Neural progenitor cell (in vitro differentiated cells): Measurements from ENCODE around the gene CEP170B. TPM values are rescaled to one million over a fixed set of nuclear protein-coding genes. Genes with fewer than 3 reads are reported as not detected.

ENCODE experiments used
- DNase-seq: peaks from one replicate; pipeline ENCODE4 v3.0.0-alpha.2; 2016; ENCODE audit warnings: low spot score
- H2AFZ ChIP-seq: fragments of 200-600 bp; sonication (generic); replicated peaks from 2 replicates; pipeline ENCODE4 v1.6.1; 2016; ENCODE audit warnings: antibody characterized with exemption
- H3F3A ChIP-seq: fragments of 200-600 bp; sonication (generic); 2 replicates; pipeline ENCODE4 v1.6.1; 2016; ENCODE audit warnings: antibody characterized with exemption, low read depth
- H3K27ac ChIP-seq: fragments of 200-600 bp; sonication (generic); 2 replicates; pipeline ENCODE4 v1.5.1; 2016; ENCODE audit warnings: mild to moderate bottlenecking
- H3K27me3 ChIP-seq: fragments of 200-600 bp; sonication (generic); 2 replicates; pipeline ENCODE4 v1.6.1; 2016; ENCODE audit warnings: mild to moderate bottlenecking, moderate library complexity
- H3K36me3 ChIP-seq: fragments of 200-600 bp; sonication (generic); 2 replicates; pipeline ENCODE4 v1.5.1; 2016
- H3K4me1 ChIP-seq: fragments of 200-600 bp; sonication (generic); 2 replicates; pipeline ENCODE4 v1.6.1; 2016; ENCODE audit warnings: mixed run types
- H3K4me2 ChIP-seq: fragments of 200-600 bp; sonication (generic); 2 replicates; pipeline ENCODE4 v1.6.1; 2016
- H3K4me3 ChIP-seq: fragments of 200-600 bp; sonication (generic); 2 replicates; pipeline ENCODE4 v1.5.1; 2016
- H3K79me2 ChIP-seq: fragments of 200-600 bp; sonication (generic); 2 replicates; pipeline ENCODE4 v1.6.1; 2016; ENCODE audit warnings: low read depth
- H3K9ac ChIP-seq: fragments of 200-600 bp; sonication (generic); 2 replicates; pipeline ENCODE4 v1.6.1; 2016
- H3K9me3 ChIP-seq: fragments of 200-600 bp; sonication (generic); 2 replicates; pipeline ENCODE4 v1.5.1; 2016; ENCODE audit warnings: low read depth
- H4K20me1 ChIP-seq: fragments of 200-600 bp; sonication (generic); 2 replicates; pipeline ENCODE4 v1.6.1; 2016; ENCODE audit warnings: low read depth
- H3K27ac Mint-ChIP-seq: 3 replicates; pipeline ENCODE4 v1.8.0; 2021; ENCODE audit warnings: mixed read lengths
- H3K27me3 Mint-ChIP-seq: 2 replicates; pipeline ENCODE4 v1.8.0; 2022; ENCODE audit warnings: low read depth, mild to moderate bottlenecking, inconsistent platforms, moderate library complexity, mixed read lengths; ENCODE audit not compliant: insufficient read depth
- H3K36me3 Mint-ChIP-seq: 3 replicates; pipeline ENCODE4 v1.8.0; 2021; ENCODE audit warnings: mixed read lengths
- H3K4me1 Mint-ChIP-seq: 3 replicates; pipeline ENCODE4 v1.8.0; 2021; ENCODE audit warnings: mixed read lengths
- H3K4me3 Mint-ChIP-seq: 3 replicates; pipeline ENCODE4 v1.8.0; 2021; ENCODE audit warnings: mild to moderate bottlenecking, moderate library complexity, mixed read lengths
- H3K9me3 Mint-ChIP-seq: 3 replicates; pipeline ENCODE4 v1.8.0; 2020; ENCODE audit warnings: mixed read lengths
- CTCF ChIP-seq: fragments of 200-600 bp; sonication (generic); IDR thresholded peaks from 2 replicates; pipeline ENCODE4 v1.5.1; 2017; ENCODE audit warnings: antibody characterized with exemption, mild to moderate bottlenecking
- EZH2 ChIP-seq: fragments of 200-600 bp; sonication (generic); IDR thresholded peaks from 2 replicates; pipeline ENCODE4 v1.6.1; 2017; ENCODE audit warnings: antibody characterized with exemption, mild to moderate bottlenecking, moderate library complexity
- EZH2phosphoT487 ChIP-seq: fragments of 200-600 bp; sonication (generic); IDR thresholded peaks from 2 replicates; pipeline ENCODE4 v1.6.1; 2017; ENCODE audit warnings: antibody characterized with exemption
- total RNA-seq: library from RNA; depleted of rRNA; stranded (reverse); fragments of >200 nt; gene quantifications from 2 replicates; pipeline ENCODE4 v1.2.3, GENCODE V29; 2015; ENCODE audit warnings: low replicate concordance

The CEP170B gene
- total RNA-seq, 1 donor from 2014 or later = 3.0 TPM

- Histone ChIP-seq H3K27ac (no peak within 1 kb of the TSS), H3K4me1 (no peaks in the 10 kb centered on the region), H3K4me2 (no peak within 1 kb of the TSS), H3K4me3 (no peak within 1 kb of the TSS), H3K9ac (no peak within 1 kb of the TSS), H3K9me3 (no peaks in the 10 kb centered on the region), H3K79me2 (no peaks in the 10 kb centered on the region), H4K20me1 (no peaks in the 10 kb centered on the region), H2AFZ (no peak within 1 kb of the TSS), H3K27me3 (peaks cover 5% of the 10 kb centered on the region), H3F3A (no peaks in the 10 kb centered on the region), H3K36me3 (no peaks in the 10 kb centered on the region)
- Mint-ChIP-seq H3K4me3 (no peak within 1 kb of the TSS), H3K36me3 (no peaks in the 10 kb centered on the region), H3K27me3 (peaks cover 6% of the 10 kb centered on the region), H3K9me3 (no peaks in the 10 kb centered on the region), H3K4me1 (no peaks in the 10 kb centered on the region), H3K27ac (no peak within 1 kb of the TSS)
- no peak for DNase-seq
- TF ChIP-seq EZH2phosphoT487 (no peak), CTCF (no peak), EZH2 (no peak)
These were observed 59.5 kb downstream of the CEP170B start, which contains the start of gene PLD4 for GRCh38 chr14:104924421-104925213. Gene PLD4, plus strand, starts transcription at chr14:104924879. Its CDS starts 2,262 bp downstream, at chr14:104927141.

- H3K4me1 ChIP-seq = no peaks in the 10 kb centered on the region
- no peak overlapping the region for H2AFZ ChIP-seq
- no peaks in the 10 kb centered on the region for H3F3A ChIP-seq
- TF ChIP-seq EZH2phosphoT487 (no peak), EZH2 (no peak), CTCF (no peak)
- H3K4me3 ChIP-seq = no peak overlapping the region
- peaks cover 13% of the 10 kb centered on the region for H3K27me3 ChIP-seq
- no peak overlapping the region for H3K27ac Mint-ChIP-seq
- peaks cover 9% of the 10 kb centered on the region for H3K27me3 Mint-ChIP-seq
- no peak overlapping the region for H3K9ac ChIP-seq
- no peak overlapping the region for H3K4me3 Mint-ChIP-seq
- DNase-seq = no peak
- H3K9me3 ChIP-seq = no peaks in the 10 kb centered on the region
- no peaks in the 10 kb centered on the region for H3K36me3 ChIP-seq
- H3K4me2 ChIP-seq = no peak overlapping the region
- no peaks in the 10 kb centered on the region for H3K36me3 Mint-ChIP-seq
- no peaks in the 10 kb centered on the region for H3K9me3 Mint-ChIP-seq
- H3K79me2 ChIP-seq = no peaks in the 10 kb centered on the region
- no peak overlapping the region for H3K27ac ChIP-seq
- no peaks in the 10 kb centered on the region for H3K4me1 Mint-ChIP-seq
- no peaks in the 10 kb centered on the region for H4K20me1 ChIP-seq
These were observed 60.3 kb downstream of the CEP170B start for GRCh38 chr14:104925214-104925854.

- Mint-ChIP-seq H3K4me3 (no peak overlapping the region), H3K9me3 (no peaks in the 10 kb centered on the region)
These were observed 61.0 kb downstream of the CEP170B start for GRCh38 chr14:104925855-104926609.

More at GRCh38 chr14:104925855-104926609, 61.0 kb downstream of the CEP170B start:
- Histone ChIP-seq H3K36me3 (no peaks in the 10 kb centered on the region), H2AFZ (no peak overlapping the region), H3K27me3 (peaks cover 20% of the 10 kb centered on the region), H3K4me1 (no peaks in the 10 kb centered on the region), H3K9me3 (no peaks in the 10 kb centered on the region), H4K20me1 (no peaks in the 10 kb centered on the region), H3K27ac (no peak overlapping the region), H3F3A (no peaks in the 10 kb centered on the region), H3K79me2 (no peaks in the 10 kb centered on the region), H3K4me3 (no peak overlapping the region), H3K4me2 (no peak overlapping the region), H3K9ac (no peak overlapping the region)
- DNase-seq = no peak
- peaks cover 10% of the 10 kb centered on the region for H3K27me3 Mint-ChIP-seq
- no peaks in the 10 kb centered on the region for H3K36me3 Mint-ChIP-seq
- no peak overlapping the region for H3K27ac Mint-ChIP-seq
- no peaks in the 10 kb centered on the region for H3K4me1 Mint-ChIP-seq
- TF ChIP-seq CTCF = no peak
- no peak for TF ChIP-seq EZH2phosphoT487
- TF ChIP-seq EZH2 = no peak
